ENCODE results near the gene CDH4.

The CDH4 gene

DNA sequence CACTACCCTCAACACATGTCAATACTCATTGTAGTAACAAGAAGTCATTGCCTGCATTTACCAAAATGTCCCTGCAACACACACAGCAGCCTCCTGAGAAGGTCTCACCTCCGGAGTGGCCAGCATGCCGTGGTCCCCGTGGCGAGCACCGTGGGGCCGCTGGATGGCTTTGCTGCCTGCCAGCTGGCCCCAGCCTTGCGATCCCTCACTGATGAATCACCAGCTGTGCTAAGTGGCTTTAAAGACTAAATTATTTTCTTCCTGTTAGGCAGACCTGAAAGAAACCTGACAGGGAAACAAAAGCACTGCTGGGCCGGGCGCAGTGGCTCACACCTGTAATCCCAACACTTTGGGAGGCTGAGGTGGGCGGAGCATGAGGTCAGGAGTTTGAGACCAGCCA, 306.7 kb downstream of the CDH4 start:
- no peak for DNase-seq (ENCODE audit: low spot score)

DNA sequence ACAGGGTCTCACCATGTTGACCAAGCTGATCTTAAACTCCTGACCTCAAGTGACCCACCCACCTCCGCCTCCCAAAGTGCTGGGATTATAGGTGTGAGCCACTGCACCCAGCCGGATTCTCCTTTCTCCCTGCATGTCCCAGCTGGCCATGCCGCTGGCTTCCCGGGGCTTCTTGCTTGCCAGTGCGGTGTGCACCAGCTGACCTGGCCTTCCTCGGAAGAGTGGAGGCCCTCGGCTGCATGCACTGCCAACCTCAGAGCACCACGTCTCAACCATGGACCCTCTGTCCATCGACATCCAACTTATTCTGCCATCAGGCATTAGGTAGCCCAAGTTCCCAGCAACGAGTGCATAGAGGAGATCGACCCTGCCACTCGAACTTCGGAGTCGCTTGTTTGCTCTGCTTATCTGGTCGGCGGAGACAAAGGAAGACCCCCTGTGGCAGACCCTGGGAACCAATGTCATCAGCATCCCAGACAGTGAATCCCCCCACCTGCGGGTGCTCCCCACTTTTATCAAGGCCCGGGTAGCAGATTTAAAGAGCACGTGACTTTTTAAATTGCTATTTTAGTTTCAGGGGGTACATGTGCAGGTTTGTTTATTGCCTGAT, 307.8 kb downstream of the CDH4 start:
- DNase-seq (ENCODE audit: low spot score): no peak

DNA sequence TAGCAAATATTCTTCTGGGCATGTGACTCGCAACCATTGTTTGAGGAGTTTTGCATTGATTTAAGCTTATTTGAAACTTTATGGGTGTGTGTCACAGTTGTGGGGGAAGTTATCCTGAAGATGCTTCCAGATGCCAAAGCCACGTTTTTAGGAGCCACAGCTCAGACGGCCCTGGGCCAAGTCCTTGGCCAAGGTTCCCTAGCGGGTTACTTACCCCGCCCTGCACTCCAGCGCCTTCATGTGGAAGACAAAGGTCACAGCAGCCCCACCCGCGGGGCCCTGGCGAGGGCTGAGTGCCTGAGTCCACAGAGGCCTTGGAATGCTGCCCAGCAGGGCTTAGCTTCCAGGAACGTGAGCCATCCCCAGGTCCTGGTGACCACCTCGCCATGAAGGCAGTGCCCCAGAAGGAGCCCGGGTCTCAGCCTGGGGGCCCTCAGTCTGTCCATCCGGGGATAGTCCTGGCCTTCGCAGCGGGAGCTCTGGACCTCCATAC, 308.3 kb downstream of the CDH4 start:
- no peak for DNase-seq (ENCODE audit: low spot score)

DNA sequence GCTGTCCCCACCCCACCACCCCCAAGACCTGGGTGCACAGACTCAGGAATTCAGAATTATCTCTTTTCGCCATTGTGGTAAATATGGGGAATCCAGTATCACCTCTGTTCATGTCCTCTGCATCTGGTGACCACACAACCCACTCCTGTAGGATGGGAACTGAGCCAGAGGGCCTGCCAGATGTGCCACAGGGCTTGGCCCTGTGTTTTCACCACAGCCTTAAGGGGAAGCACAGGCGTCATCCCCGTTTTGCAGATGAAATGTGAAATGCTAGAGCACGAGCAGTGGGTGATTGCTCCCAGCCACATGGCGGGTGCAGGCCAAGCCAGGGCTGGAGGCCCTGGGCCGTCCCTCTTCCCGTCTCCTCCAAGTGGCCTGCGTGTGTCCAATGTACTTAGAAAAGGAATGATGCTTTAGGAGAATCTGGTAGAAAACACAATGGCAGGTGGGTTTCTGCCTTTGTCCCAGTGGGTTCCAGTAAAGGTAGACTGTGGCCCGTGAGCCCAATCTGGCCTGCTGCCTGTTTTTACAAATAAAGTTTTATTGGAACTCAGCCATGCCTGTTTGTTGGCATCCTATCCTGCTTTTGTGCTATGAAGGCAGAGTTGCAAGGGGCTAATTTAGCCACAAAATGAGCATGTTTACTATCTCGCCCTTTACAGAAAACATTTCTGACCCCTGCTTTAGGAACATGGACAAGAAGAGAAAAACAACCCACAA, 309.2 kb downstream of the CDH4 start:
- DNase-seq (ENCODE audit: low spot score): no peak

DNA sequence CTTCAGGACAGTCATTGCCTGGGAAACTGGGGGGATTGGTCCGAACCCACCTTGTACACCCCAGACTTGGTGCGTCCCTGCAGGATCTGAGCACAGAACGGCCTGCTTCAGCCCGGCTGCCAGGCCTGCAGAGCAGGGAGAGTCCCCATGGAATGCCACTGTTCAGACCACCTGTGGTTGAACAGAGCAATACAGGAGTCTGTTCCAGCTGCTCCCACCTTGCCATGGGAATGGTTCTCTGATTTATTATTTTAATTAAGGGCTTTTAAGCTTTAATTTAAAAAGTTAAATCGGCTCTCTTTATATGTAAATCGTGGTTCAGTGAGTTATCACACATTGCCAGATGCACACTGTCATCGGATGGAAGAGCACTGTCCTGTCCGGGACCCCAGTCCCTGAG, 310.4 kb downstream of the CDH4 start:
- no peak for DNase-seq (ENCODE audit: low spot score)

DNA sequence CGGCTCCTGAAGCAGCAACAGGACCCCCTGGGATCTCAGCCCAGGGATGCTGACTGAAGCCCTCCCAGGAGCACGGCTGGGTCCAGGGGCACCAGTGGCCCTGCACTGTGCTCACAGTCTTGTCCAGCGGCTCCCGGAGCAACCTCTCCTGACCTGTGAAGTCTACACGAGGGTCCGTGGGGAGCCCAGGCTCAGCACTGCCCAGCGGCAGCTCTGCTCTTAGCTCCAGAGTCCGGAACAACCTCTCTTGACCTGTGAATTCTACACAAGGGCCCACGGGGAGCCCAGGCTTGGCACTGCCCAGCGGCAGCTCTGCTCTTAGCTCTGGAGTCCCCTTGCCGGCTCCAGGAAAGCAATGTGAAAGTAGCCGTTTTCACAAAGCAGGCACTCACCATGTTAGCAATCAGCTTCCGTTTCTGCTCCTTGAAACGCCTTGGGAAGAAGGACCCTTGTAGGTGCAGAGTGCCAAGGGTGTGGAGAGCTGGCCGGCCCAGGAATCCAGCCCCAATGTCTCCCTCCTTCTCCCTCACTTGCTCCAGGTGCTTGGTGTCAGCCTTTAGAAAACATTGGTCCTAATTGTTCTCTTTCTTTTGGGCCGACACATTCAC, 310.9 kb downstream of the CDH4 start:
- no peak for DNase-seq (ENCODE audit: low spot score)

DNA sequence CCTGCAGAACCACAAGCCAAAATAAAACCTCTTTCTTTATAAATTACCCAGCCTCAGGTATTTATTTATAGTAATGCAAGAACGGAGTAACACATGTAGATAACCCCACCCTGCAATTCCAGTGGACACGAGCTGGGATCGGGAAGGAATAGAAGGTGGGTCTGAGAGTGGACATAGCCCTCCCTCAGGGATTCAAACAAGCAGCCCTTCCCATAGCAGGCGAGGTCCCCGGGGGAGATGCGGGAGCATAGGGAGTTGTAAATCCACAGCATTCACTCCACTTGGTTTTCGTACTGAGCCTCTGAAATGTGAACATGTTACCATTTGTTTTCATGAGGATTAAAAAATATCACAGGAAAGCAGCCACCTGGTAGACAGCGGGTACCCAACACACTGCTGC, 312.6 kb downstream of the CDH4 start:
- DNase-seq (ENCODE audit: low spot score): no peak

DNA sequence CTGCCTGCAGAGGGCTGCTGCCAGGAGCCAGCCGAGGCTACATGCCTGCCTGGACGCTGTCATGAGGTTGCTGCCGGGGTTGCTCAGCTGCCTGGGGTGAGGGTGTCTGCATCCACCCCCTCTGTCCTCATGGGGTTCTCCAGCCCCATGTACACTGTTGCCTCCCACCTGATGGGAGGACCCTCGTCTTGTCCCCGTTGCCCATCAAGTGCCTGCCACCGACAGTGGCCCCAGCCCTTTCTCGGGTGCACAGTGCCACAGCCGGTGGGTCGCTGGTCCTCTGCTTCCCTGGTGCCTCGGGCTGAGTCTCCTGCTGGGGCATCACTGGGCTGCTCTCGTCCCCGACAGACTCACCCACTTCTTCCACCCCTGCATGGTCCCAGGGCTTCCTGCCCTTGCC, 313.7 kb downstream of the CDH4 start:
- no peak for DNase-seq (ENCODE audit: low spot score)

DNA sequence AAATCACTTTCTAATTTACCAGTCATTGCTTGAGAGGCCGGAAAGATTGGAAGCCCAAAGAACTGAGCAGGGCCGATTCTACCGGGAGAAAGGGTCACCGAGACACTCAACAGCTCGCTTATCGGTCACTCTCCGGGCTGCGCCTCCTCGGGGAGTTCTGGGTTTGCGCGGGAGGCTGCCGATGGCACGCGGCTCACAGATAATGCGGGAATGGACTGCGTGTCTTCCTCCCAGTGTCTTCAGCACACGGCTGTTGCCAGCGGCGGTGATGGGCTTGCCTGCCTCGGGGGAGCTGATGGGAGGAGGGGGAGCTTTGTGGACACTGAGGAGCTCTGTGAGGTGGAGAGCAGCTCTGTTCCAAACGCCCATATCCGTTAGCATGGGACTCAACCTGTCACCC, 314.6 kb downstream of the CDH4 start:
- DNase-seq (ENCODE audit: low spot score): no peak

DNA sequence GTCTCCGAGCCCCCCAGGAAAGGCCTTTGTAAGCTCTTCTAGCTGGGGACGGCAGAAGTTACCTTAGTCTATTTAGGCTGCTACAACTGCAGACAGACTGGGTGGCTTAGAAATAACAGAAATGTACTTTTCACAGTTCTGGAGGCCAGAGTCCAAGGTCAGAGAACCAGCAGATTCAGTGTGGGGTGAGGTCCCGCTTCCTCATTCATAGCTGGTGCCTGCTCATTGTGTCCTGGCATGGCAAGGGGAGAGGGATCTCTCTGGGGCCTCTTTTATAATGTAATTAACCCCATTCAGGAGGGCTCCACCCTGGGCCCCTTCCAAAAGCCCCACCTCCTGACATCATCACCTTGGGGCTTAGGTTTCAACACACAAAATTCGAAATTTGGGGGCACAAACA, 315.1 kb downstream of the CDH4 start:
- no peak for DNase-seq (ENCODE audit: low spot score)

DNA sequence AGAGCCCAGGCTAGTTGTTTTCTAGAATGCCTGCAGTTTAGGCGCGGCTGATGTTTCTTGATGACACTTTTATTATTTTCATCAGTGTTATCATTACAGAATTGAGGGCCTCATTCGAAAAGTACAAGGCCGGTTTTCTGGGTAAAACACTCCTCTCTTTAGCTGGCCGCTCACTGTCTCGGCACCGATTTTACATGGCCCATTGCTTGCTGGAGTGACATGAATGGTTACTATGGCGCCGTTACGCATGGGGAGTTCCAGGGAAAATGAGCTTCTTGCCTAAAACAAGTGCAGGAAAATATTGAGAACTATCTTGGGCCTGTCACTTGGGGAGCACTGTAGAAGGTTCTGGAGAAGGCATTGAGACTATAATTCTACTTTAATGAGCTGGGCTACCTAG, 317.8 kb downstream of the CDH4 start:
- DNase-seq (ENCODE audit: low spot score): no peak

DNA sequence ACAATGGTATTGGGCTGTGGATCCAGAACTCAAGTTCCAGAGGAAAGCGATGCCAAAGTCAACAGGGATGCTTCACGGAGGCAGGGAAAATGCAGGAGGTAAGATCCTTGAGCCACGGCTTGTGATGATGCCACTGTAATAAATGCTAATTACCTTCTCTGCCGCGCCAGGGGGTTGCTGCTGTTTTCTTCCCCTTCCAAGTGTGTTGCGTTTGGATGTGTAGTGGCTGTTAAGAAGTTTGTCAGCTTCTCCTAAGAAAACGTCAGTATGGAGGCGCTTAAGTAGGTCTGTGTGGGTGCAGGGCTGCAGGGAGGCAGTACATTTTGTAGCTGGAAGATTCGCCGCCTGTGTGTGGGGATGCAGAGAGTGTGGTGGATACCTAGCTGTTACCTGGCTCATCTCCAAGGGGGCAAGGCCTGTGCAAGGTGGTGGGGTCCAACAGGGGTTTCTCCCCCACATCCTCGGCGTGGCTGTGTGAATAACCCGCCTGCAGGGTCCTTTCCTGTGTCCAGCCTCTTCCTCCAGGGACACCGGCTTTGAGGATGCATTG, 318.7 kb downstream of the CDH4 start:
- DNase-seq (ENCODE audit: low spot score): no peak

DNA sequence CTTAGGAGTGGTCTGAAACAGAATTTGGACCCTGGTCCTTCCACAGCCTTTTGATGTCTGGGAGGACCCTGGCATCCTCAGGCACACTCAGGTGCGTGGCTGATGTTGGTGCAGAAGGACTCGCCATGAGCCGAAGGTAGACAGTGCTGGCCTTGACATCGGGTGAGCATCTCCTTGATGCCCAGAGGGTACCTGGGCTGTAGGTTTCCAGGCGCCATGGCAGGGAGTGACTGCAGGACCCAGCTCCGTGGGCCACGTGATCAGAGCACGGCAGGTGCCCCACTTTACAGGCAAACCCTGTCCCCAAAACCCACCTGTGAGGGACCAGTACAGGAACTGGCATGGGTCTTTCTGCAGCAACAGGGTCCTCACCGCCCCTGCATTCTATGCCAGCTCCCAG, 319.2 kb downstream of the CDH4 start:
- no peak for DNase-seq (ENCODE audit: low spot score)

DNA sequence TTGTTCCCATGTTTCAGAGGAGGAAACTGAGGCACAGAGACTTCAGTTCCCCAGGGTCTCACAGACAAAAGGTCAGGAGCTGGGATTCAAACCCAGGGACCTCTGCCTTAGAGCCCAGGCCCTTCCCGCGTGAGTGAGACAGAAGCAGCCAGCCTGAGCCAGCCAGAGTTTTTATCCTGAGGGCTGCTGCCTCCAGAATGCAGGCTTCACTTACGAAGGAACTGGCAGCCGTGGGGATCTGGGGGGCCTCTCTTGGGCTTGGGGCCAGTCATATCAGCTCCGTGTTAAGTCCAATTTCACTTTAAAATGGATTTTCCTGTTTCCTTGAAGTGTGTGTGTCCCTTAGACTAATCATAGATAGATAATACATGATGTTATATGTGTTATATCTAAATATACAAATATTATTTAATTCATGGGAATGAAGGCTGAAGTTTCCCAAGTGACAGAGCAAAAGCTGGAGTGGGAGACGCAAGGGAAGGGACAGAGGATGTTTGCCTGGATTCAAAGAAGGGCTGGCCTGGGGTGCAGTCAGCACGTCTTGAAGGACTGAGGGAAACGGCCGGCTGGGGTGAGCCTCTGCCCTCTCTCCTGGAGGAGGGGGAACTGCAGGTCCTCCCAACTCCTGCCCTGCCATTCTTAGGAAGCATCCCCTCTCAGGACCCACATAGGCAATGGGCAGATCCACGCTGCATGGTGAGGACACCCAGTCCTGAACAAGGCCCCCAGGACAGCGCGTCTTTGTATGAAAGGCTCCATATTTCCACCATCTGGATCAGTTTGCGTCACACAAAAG, 320.1 kb downstream of the CDH4 start:
- DNase-seq (ENCODE audit: low spot score): no peak

DNA sequence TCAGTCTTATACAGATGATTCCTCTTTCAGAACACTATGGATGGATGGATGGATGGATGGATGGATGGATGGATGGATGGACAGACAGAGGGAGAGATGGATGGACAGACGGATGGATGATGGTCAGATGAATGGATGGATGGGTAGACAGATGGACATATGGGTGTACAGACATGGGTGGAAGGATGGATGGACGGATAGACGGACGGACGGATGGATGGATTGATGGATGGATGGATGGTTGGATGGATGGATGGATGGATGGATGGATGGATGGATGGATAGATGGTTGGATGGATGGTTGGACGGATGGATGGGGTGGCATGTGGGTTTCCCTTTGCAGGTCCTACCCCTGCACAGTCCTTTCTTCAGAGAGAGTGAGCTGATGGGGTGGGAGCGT, 320.7 kb downstream of the CDH4 start:
- no peak for DNase-seq (ENCODE audit: low spot score)

DNA sequence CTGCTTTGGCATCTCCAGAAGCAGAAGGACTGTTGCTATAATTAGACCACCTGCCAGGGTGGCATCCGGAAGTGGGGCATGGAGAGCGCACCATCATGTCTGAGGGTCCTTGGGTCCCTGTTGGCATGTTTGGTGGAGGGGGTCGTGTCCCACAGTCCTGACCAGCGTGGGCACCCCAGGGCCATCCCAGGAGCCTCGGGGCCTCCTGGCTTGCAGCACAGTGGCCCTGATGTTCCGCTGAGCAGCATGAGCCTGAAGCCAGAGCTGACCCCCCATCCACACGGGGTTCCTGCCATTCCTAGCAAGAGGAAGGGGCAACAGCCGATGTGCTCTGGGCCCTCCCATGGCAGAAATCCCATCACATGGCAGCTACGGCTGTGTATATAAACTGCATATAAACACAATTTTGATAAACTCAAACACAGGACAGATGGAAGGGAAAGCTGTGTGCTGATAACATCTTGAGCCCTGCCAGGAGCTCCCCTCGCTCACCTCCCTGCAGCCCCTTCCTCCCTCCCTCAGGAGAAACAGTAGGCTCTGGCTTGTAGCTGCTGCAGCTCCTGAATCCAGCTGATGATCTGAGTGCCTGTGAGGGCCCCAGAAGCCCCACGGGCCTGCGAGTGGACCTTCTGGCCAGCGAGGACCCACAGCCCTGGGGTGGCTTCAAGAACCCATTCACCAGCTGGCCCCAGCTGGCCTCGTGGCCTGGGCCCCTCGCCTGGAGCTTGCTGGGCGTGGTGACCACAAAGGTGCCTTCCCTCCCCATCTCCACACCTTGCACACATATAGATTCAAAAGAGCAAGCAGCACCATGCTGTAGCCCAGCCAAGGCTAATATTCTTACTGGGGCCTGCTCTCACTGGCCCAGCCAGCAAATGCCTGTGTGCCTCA, 321.6 kb downstream of the CDH4 start:
- DNase-seq (ENCODE audit: low spot score): no peak

DNA sequence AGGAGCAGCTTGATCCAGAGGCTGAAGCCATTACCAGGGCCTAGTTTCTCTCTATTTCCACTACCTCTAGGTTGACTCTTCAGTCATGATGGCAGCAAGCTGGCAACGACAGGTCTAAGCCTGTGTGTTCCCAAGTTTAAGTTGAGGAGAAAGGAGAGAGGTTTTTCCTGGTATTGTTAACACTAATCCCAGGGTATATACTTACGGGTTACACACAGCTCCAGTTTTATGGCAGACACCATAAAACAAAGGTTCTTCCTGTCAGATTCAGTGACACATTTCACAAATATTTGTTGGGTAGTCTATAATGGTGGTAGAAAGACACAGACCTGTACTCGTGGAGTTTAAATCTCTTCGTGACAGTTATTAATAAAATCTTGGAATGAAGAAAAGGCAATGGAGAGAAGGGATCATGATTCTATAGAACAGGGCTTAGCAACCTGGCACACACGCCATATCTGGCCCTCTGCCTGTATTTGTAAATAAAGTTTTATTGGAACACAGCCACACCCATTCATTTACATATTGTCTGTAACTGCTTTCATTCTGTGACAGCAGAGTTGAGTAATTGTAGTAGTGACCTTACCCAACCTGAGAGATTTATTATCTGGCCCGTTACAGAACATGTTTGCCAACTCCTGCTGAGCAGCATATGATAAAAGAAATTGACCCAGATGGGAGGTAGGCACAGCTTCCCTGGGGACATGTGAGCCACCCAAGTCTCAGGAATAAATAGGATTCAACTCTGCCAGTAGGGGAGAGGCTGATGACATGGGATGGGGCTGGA, 323.3 kb downstream of the CDH4 start:
- DNase-seq (ENCODE audit: low spot score): no peak

DNA sequence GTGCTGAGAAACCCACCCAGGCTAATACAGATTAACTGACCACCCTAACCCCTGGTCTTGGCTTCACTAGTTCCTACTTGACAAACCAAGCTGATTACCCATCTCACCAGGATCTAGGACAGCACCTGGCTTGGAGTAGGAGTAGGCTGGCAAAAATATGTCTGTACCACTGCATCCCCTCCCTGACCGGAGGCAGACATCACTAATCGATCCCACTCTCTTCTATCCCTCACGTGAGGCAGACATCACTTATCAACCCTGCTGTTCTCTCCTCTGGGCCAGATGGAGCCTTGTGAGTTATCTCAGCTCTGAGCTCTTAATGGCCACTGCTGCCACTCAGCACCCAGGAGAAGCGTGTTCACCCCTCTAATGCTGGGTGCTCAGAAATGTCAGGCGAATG, 324.3 kb downstream of the CDH4 start:
- DNase-seq (ENCODE audit: low spot score): no peak

DNA sequence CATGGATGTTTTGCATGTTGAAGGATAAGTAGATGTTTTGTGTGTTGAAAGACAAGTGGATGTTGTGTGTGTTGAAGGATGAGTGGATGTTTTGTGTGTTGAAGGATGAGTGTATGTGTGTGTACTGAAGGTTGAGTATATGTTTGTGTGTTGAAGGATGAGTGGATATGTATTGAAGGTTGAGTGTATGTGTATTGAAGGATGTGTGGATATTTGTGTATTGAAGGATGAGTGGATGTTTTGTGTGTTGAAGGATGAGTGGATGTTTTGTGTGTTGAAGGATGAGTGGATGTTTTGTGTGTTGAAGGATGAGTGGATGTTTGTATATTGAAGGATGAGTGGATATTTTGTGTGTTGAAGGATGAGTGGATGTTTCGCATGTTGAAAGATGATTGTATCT, 325.0 kb downstream of the CDH4 start:
- no peak for DNase-seq (ENCODE audit: low spot score)

DNA sequence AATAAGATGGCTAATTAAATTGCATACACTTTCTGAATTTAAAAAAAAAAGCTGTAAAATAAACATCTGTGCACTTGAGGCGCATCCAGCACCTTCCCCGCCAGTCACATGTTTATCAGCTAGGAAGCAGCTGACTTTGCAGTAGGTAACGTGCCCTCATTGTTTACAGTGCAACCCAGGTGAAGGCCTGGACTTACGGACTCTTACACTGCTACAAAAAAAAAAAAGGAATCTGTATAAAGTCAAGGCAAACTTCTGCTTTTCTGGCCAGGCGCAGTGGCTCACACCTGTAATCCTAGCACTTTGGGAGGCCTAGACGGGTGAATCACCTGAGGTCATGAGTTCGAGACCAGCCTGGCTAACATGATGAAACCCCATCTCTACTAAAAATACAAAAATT, 327.8 kb downstream of the CDH4 start:
- no peak for DNase-seq (ENCODE audit: low spot score)
